WI38 (cell line): ENCODE measurements around the gene KHK.
A peak's percentile ranks its signal among the peaks of the same experiment; 100 is the strongest.
"Not testable (repeated sequence)": the region's sequence is repeated elsewhere in the genome, so short reads cannot be mapped to it uniquely, and the experiment has no call there.

Source experiments
- H3K4me3 ChIP-seq: 2 replicates; pipeline ENCODE4 v1.5.1; 2011; ENCODE audit warnings: low read depth, mild to moderate bottlenecking, control low read depth, low read length
- TF ChIP-seq, protein P1 (sequence below): IDR thresholded peaks from 2 replicates; pipeline ENCODE4 v1.5.1; 2012; ENCODE audit warnings: low read depth, mild to moderate bottlenecking, control low read depth, low read length

Gene KHK

DNA sequence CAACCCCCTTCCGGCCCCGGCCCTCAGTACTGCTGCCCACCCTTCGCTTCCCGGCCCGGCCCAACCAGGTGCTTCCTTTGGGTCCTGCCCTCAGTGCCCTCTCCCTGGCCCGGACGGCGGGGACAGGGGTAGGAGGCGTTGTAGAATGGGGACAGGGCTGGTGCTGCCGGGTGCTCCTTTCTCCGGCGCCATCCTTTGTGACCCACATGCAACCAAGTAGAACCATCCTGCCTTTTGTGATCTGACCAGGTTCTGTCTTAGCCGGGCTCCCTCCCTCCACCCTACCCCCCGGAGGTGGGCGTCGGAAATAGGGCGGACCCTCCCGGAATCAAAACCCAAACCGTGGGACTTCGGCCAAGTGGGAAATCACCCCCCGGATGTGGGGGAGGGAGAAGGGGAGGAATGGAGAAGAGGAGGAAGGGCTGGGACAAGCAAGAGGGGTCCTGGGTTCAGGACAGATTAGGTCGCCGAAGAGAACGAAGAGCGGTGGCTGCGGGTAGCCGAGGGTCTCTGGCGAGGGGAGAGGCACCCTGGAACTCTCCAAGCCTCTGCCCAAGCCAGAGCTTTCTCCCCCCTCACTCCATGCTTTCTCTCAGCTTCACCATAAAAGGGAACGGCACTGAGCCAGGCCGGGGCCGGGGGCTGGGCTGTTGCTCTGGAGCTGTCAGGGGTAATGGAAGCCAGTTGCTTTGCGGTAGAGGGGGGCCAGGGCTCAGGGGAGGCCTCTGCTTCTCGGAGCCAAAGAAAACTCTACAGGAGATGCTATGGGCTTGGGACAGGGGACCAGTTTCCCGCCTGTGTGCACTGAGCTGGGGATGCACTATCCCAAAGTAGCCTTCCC, 14.4 kb upstream of the KHK start:
- TF ChIP-seq, protein P1, sequence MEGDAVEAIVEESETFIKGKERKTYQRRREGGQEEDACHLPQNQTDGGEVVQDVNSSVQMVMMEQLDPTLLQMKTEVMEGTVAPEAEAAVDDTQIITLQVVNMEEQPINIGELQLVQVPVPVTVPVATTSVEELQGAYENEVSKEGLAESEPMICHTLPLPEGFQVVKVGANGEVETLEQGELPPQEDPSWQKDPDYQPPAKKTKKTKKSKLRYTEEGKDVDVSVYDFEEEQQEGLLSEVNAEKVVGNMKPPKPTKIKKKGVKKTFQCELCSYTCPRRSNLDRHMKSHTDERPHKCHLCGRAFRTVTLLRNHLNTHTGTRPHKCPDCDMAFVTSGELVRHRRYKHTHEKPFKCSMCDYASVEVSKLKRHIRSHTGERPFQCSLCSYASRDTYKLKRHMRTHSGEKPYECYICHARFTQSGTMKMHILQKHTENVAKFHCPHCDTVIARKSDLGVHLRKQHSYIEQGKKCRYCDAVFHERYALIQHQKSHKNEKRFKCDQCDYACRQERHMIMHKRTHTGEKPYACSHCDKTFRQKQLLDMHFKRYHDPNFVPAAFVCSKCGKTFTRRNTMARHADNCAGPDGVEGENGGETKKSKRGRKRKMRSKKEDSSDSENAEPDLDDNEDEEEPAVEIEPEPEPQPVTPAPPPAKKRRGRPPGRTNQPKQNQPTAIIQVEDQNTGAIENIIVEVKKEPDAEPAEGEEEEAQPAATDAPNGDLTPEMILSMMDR, result no peak
- H3K4me3 ChIP-seq, result peak overlapping the region; percentile 64

DNA sequence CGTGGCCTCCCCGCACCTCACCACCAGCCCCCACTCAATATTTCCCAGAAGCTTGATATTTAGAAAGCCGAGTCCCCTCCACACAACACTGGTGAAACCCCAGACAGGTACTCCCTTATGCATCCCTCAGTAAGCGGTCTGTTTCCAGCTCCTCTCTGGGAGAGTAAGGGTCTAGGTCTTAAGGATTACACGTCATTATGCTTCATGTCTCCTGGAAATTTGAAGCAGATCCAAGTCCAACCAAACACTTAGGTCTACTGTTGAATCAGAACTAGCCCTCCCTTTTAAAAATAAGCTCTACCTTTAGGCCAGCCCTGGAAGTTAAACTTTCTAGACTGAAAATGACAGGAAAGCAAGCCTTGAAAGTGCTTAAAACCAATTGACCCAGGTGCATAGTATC, 13.7 kb upstream of the KHK start:
- H3K4me3 ChIP-seq, result no peak overlapping the region
- TF ChIP-seq, protein P1, result no peak

DNA sequence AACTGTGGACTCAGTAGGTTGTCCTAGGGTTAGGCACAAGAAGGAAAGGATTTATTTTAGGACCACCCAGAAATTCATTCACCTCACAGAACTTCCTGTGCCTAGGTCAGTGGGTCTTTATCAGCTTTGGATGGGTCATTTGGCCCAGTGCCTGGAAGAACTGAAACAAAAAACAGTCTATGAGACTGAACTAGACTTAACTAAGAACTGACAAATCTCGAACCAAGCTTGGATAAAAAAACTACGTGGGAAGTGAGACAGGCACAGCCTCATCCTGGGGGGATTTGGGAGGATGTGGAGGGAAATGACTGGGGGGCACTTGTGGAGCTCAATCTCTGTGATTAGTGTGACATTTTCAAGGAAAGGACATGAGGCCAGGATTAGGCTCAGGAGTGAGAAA, 12.8 kb upstream of the KHK start:
- TF ChIP-seq, protein P1, result no peak
- no peak overlapping the region for H3K4me3 ChIP-seq

DNA sequence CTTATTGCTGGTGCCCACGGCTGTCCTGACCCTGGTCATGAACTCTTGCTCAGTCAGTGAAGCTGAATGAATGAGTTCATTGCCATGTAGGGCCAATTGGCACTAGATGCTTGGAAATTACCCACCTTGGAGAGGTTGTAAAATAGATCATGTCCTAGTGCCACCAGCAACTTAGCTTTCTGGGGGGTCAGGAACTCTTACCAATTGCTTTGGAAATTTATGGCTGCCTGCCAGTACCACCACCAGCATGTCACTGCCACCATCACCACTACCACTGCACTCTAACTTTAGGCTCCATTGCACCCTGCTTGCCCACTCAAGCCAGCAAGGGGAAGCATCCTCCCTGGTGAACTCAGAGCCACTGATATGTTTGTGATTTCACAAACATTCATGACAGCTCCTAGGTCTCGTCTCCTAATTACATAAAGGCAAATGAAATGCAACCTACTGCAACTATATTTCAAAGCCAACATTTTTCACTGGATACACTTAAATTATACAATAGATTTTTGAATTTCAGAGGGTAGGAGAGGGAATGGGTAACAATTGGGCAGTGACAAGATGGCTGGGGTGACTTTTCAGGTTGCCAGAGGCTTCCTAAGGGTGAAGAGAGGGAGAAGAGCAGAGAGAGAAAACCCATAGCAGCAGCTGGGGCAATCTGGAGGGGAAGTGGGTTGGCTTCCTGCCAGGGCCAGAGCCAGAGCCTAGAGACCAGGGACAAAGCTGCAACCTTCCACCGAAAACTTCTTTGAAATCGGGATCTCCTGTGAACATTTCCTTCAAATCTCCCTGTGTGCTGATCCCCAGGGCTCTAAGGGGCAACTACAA, 11.6 kb upstream of the KHK start:
- no peak overlapping the region for H3K4me3 ChIP-seq
- TF ChIP-seq, protein P1, result no peak

DNA sequence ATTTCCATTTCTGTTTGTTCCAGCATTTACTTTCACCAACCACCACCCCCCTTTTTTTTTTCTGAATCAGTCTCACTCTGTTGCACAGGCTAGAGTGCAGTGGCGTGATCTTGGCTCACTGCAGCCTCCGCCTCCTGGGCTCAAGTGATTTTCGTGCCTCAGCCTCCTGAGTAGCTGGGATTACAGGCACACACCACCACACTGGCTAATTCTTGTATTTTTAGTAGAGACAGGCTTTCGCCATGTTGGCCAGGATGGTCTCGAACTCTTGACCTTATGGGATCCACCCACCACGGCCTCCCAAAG, 11.1 kb upstream of the KHK start:
- H3K4me3 ChIP-seq, result not testable (repeated sequence)

DNA sequence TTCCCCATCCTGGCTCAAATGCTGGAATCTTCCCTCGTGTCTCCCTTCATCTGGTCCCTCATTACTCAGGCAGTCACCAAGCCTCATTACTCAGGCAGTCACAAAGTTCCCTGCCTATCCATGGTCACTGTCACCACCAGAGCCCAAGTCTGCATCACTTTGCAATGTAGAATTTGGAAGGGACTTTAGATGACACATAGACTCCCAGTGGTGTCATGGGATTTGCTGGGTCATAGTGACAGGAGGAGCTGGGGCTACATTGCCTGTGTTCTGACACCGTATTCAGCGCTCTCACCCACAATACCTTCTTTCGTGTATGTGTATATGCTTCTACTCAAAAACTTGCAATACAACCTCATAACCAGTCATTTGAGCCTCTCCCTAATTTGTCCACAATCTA, 10.2 kb upstream of the KHK start:
- TF ChIP-seq, protein P1, result no peak
- no peak overlapping the region for H3K4me3 ChIP-seq

DNA sequence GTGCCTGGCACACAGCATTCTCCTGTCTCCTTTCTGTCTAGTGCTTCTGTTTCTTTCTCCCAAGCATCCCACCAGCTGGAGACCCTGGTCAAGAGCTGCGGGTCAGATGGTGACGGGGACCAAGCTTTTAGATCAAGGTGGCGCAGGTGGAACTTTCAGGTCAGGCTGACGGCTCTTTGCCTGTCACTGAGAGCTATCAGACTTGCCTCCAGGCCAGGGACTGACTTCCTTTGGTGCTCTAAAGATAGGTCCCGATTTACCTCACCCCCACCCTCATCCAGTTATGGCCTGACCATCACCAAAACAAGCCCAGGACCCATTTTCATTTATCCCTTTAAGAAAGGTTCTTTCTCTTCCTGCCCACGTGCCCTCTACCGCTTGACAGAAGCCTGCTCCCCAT, 9.3 kb upstream of the KHK start:
- H3K4me3 ChIP-seq, result no peak overlapping the region
- TF ChIP-seq, protein P1, result no peak
